ENCODE data around the gene BMPR1B.

- TF ChIP-seq, protein P1, sequence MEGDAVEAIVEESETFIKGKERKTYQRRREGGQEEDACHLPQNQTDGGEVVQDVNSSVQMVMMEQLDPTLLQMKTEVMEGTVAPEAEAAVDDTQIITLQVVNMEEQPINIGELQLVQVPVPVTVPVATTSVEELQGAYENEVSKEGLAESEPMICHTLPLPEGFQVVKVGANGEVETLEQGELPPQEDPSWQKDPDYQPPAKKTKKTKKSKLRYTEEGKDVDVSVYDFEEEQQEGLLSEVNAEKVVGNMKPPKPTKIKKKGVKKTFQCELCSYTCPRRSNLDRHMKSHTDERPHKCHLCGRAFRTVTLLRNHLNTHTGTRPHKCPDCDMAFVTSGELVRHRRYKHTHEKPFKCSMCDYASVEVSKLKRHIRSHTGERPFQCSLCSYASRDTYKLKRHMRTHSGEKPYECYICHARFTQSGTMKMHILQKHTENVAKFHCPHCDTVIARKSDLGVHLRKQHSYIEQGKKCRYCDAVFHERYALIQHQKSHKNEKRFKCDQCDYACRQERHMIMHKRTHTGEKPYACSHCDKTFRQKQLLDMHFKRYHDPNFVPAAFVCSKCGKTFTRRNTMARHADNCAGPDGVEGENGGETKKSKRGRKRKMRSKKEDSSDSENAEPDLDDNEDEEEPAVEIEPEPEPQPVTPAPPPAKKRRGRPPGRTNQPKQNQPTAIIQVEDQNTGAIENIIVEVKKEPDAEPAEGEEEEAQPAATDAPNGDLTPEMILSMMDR (conservative IDR thresholded peaks at IDR 0.05 in 1 of 2, IDR thresholded peaks at IDR 0.05 in 1 of 2; ENCODE audit: extremely low read depth in 1 of 2, insufficient read depth in 1 of 2, low read depth in 1 of 2, low read length in 2 of 2), result no peak
- no peak for TF ChIP-seq EZH2 (IDR thresholded peaks at IDR 0.05; ENCODE audit: borderline replicate concordance, low read length)
Observed at GRCh38 chr4:94944726-94945125, 187.0 kb downstream of the BMPR1B start.

All from mammary epithelial cell (primary cell).